Fibroblast of upper back skin (primary cell): ENCODE measurements around the gene TES.

ENCODE experiments used
- DNase-seq: peaks from one replicate; pipeline ENCODE4 v3.0.0-alpha.2; 2013

Gene TES

GRCh38 chr7:116249969-116250553, 39.7 kb downstream of the TES start:
- peak; percentile 46 for DNase-seq

GRCh38 chr7:116251675-116252074, 41.3 kb downstream of the TES start:
- DNase-seq, result no peak

GRCh38 chr7:116252249-116252648, 41.9 kb downstream of the TES start:
- DNase-seq, result no peak

- no peak for DNase-seq
These were observed 46.8 kb downstream of the TES start for GRCh38 chr7:116257156-116257555.

GRCh38 chr7:116258734-116259133, 48.4 kb downstream of the TES start:
- DNase-seq, result peak; percentile 70

- peak; percentile 79 for DNase-seq
These were observed 49.0 kb downstream of the TES start for GRCh38 chr7:116259156-116259870.

GRCh38 chr7:116259871-116260440, 49.6 kb downstream of the TES start:
- DNase-seq, result peak; percentile 92

GRCh38 chr7:116261904-116262303, 51.6 kb downstream of the TES start:
- DNase-seq, result no peak

GRCh38 chr7:116265881-116266280, 55.5 kb downstream of the TES start:
- DNase-seq, result no peak

- no peak for DNase-seq
These were observed 59.1 kb downstream of the TES start for GRCh38 chr7:116269466-116269865.

- peak; percentile 64 for DNase-seq
These were observed 61.0 kb downstream of the TES start for GRCh38 chr7:116271161-116271913.

- peak; percentile 97 for DNase-seq
These were observed 61.9 kb downstream of the TES start for GRCh38 chr7:116271963-116272886.

GRCh38 chr7:116273283-116273917, 63.1 kb downstream of the TES start:
- no peak for DNase-seq

GRCh38 chr7:116273918-116274301, 63.6 kb downstream of the TES start:
- no peak for DNase-seq

- no peak for DNase-seq
These were observed 66.7 kb downstream of the TES start for GRCh38 chr7:116277070-116277469.

- DNase-seq, result no peak
These were observed 68.9 kb downstream of the TES start for GRCh38 chr7:116279217-116279616.

- DNase-seq, result no peak
These were observed 70.5 kb downstream of the TES start for GRCh38 chr7:116280803-116281202.

GRCh38 chr7:116283595-116284204, 73.4 kb downstream of the TES start:
- DNase-seq, result no peak

- DNase-seq, result peak; percentile 30
These were observed 74.1 kb downstream of the TES start for GRCh38 chr7:116284390-116284789.

GRCh38 chr7:116285252-116285651, 74.9 kb downstream of the TES start:
- DNase-seq, result no peak

GRCh38 chr7:116290740-116291139, 80.4 kb downstream of the TES start:
- no peak for DNase-seq

- DNase-seq, result no peak
These were observed 81.6 kb downstream of the TES start for GRCh38 chr7:116291937-116292336.
